ENCODE results near the gene MTCL1. TPM values are rescaled to one million over a fixed set of nuclear protein-coding genes. Genes with fewer than 3 reads are reported as not detected.
A peak's percentile ranks its signal among the peaks of the same experiment; 100 is the strongest.

MTCL1 gene
- total RNA-seq, 2 experiments from 2014 or later, result 1.6 to 1.7 TPM

DNA sequence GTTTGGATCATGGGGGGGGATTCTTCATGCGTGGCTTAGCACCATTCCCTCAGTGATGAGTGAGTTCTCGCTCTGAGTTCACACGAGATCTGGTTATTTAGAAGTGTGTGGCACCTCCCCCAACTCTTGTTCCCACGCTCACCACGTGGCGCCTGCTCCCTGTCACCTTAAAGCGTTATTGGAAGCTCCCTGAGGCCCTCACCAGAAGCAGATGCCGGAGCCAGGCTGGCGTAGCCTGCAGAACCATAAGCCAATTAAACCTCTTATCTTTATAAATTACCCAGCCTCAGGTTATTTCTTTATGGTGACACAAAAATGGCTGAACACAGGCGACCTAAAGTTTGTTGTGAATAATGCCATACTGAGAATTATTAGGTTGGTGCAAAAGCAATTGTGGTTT lies 10.5 kb upstream of the MTCL1 start:
- Mint-ChIP-seq H3K36me3 (ENCODE audit: low read depth) (no peaks in the 10 kb centered on the region), H3K4me1 (ENCODE audit: low read depth) (no peaks in the 10 kb centered on the region), H3K9me3 (ENCODE audit: insufficient read depth) (no peaks in the 10 kb centered on the region), H3K27ac (no peak overlapping the region), H3K4me3 (no peak overlapping the region), H3K27me3 (ENCODE audit: low read depth) (peaks cover 14% of the 10 kb centered on the region)
- ATAC-seq, result no peak
- ChIA-PET POLR2A (no interaction called here), CTCF (interaction anchor here (2.3 to 2.5 kb wide), 2 partner anchors 288 to 293 kb away, joined by 18 to 32 read pairs; no protein-coding TSS in a partner anchor)
- DNase-seq, result no peak

GRCh38 chr18:8695932-8696517 lies 9.3 kb upstream of the MTCL1 start:
- ATAC-seq, result no peak
- ChIA-PET POLR2A (no interaction called here), CTCF (interaction anchor here (0.7 to 2.5 kb wide), 16 partner anchors 15 to 452 kb away, joined by 3 to 32 read pairs (median 4); no protein-coding TSS in a partner anchor)
- Mint-ChIP-seq H3K27me3 (ENCODE audit: low read depth) (peaks cover 16% of the 10 kb centered on the region), H3K36me3 (ENCODE audit: low read depth) (no peaks in the 10 kb centered on the region), H3K4me1 (ENCODE audit: low read depth) (no peaks in the 10 kb centered on the region), H3K9me3 (ENCODE audit: insufficient read depth) (no peaks in the 10 kb centered on the region), H3K27ac (no peak overlapping the region), H3K4me3 (no peak overlapping the region)
- no peak for DNase-seq

GRCh38 chr18:8696749-8697211 lies 8.6 kb upstream of the MTCL1 start:
- H3K4me3 Mint-ChIP-seq, result no peak overlapping the region
- peaks cover 22% of the 10 kb centered on the region for H3K27me3 Mint-ChIP-seq (ENCODE audit: low read depth)
- peak; percentile 79 for DNase-seq
- H3K27ac Mint-ChIP-seq, result no peak overlapping the region
- no peaks in the 10 kb centered on the region for H3K36me3 Mint-ChIP-seq (ENCODE audit: low read depth)
- H3K4me1 Mint-ChIP-seq (ENCODE audit: low read depth), result no peaks in the 10 kb centered on the region
- CTCF ChIA-PET, result interaction anchor here (0.6 to 2.5 kb wide), 24 partner anchors 9 to 923 kb away, joined by 3 to 32 read pairs (median 4); no protein-coding TSS in a partner anchor
- POLR2A ChIA-PET, result no interaction called here
- ATAC-seq, result peak; percentile 86
- no peaks in the 10 kb centered on the region for H3K9me3 Mint-ChIP-seq (ENCODE audit: insufficient read depth)

GRCh38 chr18:8699126-8699525 lies 6.2 kb upstream of the MTCL1 start:
- DNase-seq (no peak), ATAC-seq (no peak)
- no peak overlapping the region for H3K4me3 Mint-ChIP-seq
- H3K27ac Mint-ChIP-seq, result no peak overlapping the region
- H3K27me3 Mint-ChIP-seq (ENCODE audit: low read depth), result peaks cover 40% of the 10 kb centered on the region
- ChIA-PET CTCF (no interaction called here), POLR2A (no interaction called here)
- no peaks in the 10 kb centered on the region for H3K36me3 Mint-ChIP-seq (ENCODE audit: low read depth)
- no peaks in the 10 kb centered on the region for H3K9me3 Mint-ChIP-seq (ENCODE audit: insufficient read depth)
- peaks cover 4% of the 10 kb centered on the region for H3K4me1 Mint-ChIP-seq (ENCODE audit: low read depth)

- Mint-ChIP-seq H3K36me3 (ENCODE audit: low read depth) (no peaks in the 10 kb centered on the region), H3K27me3 (ENCODE audit: low read depth) (peaks cover 45% of the 10 kb centered on the region), H3K4me1 (ENCODE audit: low read depth) (peaks cover 10% of the 10 kb centered on the region), H3K4me3 (no peak overlapping the region), H3K9me3 (ENCODE audit: insufficient read depth) (no peaks in the 10 kb centered on the region), H3K27ac (no peak overlapping the region)
- POLR2A ChIA-PET, result no interaction called here
- DNase-seq, result no peak
- no peak for ATAC-seq
- CTCF ChIA-PET, result no interaction called here
Observed at GRCh38 chr18:8699948-8700347, 5.4 kb upstream of the MTCL1 start.

DNA sequence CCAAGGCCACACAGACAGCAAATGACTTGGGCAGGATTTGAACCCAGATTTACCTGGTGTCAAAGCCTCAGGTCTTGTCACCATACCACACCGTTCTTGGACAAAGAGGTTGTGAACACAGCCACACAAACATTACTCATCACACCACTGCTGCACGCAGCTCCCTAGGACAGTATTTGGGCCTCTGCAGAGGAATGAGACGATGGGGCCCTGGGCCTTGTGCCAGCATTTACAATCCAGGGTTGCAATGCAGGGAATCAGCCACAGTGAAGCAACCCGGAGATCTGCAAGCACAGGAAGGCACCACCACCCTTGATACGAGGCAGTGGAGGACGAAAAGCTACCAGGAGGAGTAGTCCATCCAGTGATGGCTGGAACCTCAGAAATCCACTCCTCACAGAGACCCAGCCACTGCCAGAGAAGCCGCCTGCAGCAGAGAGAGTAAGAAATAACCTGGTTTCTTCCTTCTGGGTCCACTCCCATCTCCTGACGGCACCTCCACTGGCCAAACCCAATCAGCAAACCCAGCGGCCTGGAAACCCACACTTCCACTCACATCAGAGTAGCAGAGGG lies 3.7 kb upstream of the MTCL1 start:
- no peak for DNase-seq
- ATAC-seq, result no peak
- ChIA-PET CTCF (interaction anchor here (0.7 to 1.2 kb wide), 2 partner anchors 286 to 349 kb away, joined by 3 read pairs; no protein-coding TSS in a partner anchor), POLR2A (no interaction called here)
- H3K4me3 Mint-ChIP-seq, result no peak overlapping the region
- peaks cover 10% of the 10 kb centered on the region for H3K4me1 Mint-ChIP-seq (ENCODE audit: low read depth)
- no peaks in the 10 kb centered on the region for H3K9me3 Mint-ChIP-seq (ENCODE audit: insufficient read depth)
- H3K27ac Mint-ChIP-seq, result no peak overlapping the region
- H3K27me3 Mint-ChIP-seq (ENCODE audit: low read depth), result peaks cover 40% of the 10 kb centered on the region
- no peaks in the 10 kb centered on the region for H3K36me3 Mint-ChIP-seq (ENCODE audit: low read depth)

- ATAC-seq (no peak), DNase-seq (no peak)
- ChIA-PET POLR2A (no interaction called here), CTCF (interaction anchor here (1.2 kb wide), 1 partner anchor 285 kb away, joined by 3 read pairs; no protein-coding TSS in a partner anchor)
- no peak overlapping the region for H3K27ac Mint-ChIP-seq
- H3K9me3 Mint-ChIP-seq (ENCODE audit: insufficient read depth), result no peaks in the 10 kb centered on the region
- H3K27me3 Mint-ChIP-seq (ENCODE audit: low read depth), result peaks cover 50% of the 10 kb centered on the region
- no peak overlapping the region for H3K4me3 Mint-ChIP-seq
- H3K4me1 Mint-ChIP-seq (ENCODE audit: low read depth), result peaks cover 18% of the 10 kb centered on the region
- peaks cover 2% of the 10 kb centered on the region for H3K36me3 Mint-ChIP-seq (ENCODE audit: low read depth)
Observed at GRCh38 chr18:8702668-8703067, 2.7 kb upstream of the MTCL1 start.

DNA sequence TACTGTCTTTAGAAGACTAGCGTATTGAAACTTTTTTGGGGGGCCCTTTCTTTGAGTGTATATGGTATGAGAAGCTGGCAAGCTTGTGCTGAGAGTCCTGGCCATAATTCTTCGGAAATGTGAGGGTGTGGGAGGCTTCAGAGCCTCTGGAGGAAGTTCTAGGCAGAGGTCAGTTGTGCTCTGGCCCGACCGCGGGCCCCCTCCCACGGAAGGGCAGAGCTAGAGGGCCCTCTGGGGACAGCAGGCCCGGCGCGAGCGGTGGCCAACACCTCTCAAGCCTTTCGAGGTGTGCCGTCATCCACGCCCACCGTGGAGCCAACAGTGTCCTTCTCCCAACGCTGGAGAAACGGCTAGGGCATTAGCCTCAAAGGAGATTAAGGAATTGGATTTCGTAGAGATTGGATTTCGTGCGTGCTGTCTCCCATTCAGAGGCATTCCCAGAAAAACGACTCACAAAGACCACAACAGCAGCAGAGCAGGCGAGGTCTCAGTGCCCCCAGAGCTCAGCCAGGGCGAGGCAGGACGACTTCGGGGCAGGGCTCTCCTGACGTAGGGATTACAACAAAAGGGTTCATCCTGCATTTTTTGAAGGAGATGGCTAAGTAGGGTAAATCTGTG lies 2.2 kb upstream of the MTCL1 start:
- ATAC-seq, result no peak
- Mint-ChIP-seq H3K36me3 (ENCODE audit: low read depth) (peaks cover 2% of the 10 kb centered on the region), H3K4me3 (no peak overlapping the region), H3K4me1 (ENCODE audit: low read depth) (peaks cover 18% of the 10 kb centered on the region), H3K9me3 (ENCODE audit: insufficient read depth) (no peaks in the 10 kb centered on the region), H3K27ac (no peak overlapping the region), H3K27me3 (ENCODE audit: low read depth) (peaks cover 55% of the 10 kb centered on the region)
- no peak for DNase-seq
- POLR2A ChIA-PET, result no interaction called here
- CTCF ChIA-PET, result interaction anchor here (1.2 kb wide), 1 partner anchor 285 kb away, joined by 3 read pairs; no protein-coding TSS in a partner anchor

DNA sequence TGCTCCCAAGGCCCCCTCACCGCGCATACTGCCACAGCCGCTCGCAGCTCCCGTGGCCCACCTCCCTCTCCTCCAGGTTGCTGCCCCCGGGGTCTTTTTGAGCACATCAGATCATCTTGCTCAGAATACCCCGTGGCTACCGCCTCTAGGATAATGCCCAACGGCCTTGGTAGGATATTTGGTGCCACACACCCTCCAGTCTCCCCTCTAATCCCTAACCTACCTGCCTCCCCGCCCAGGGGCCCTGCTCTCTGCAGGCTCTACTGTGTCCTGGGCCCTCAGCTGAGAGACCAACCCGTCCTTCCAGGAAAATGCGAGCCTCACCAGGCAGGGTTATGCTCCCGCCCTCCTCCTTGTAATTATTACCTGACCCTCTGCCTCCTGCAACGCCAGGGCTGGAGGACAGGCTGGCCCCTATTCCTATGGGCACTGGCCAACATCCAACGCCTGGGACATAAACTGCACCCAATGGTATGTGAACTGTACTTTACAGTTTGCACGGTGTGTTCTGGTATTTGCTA lies 1.5 kb upstream of the MTCL1 start:
- no peak for DNase-seq
- ATAC-seq, result no peak
- Mint-ChIP-seq H3K9me3 (ENCODE audit: insufficient read depth) (no peaks in the 10 kb centered on the region), H3K4me3 (peak overlapping the region; percentile 85), H3K36me3 (ENCODE audit: low read depth) (peaks cover 2% of the 10 kb centered on the region), H3K27ac (no peak overlapping the region), H3K4me1 (ENCODE audit: low read depth) (peaks cover 18% of the 10 kb centered on the region), H3K27me3 (ENCODE audit: low read depth) (peaks cover 62% of the 10 kb centered on the region)
- CTCF ChIA-PET, result no interaction called here
- POLR2A ChIA-PET, result no interaction called here

- peak overlapping the region; percentile 34 for H3K27ac Mint-ChIP-seq
Observed at GRCh38 chr18:8704361-8705237, 757 bp upstream of the MTCL1 start.

GRCh38 chr18:8705961-8706790 lies 820 bp downstream of the MTCL1 start:
- POLR2A ChIA-PET, result no interaction called here
- H3K27ac Mint-ChIP-seq, result no peak overlapping the region
- ATAC-seq (peak; percentile 6), DNase-seq (peak; percentile 25)
- peaks cover 2% of the 10 kb centered on the region for H3K36me3 Mint-ChIP-seq (ENCODE audit: low read depth)
- peaks cover 57% of the 10 kb centered on the region for H3K27me3 Mint-ChIP-seq (ENCODE audit: low read depth)
- peak overlapping the region; percentile 72 for H3K4me3 Mint-ChIP-seq
- H3K9me3 Mint-ChIP-seq (ENCODE audit: insufficient read depth), result no peaks in the 10 kb centered on the region
- H3K4me1 Mint-ChIP-seq (ENCODE audit: low read depth), result peaks cover 18% of the 10 kb centered on the region
- CTCF ChIA-PET, result interaction anchor here (1.0 kb wide), 1 partner anchor 9 kb away, joined by 3 read pairs; no protein-coding TSS in a partner anchor

More at GRCh38 chr18:8704361-8705237, 757 bp upstream of the MTCL1 start:
- peak; percentile 94 for ATAC-seq
- Mint-ChIP-seq H3K4me3 (peak overlapping the region; percentile 85), H3K9me3 (ENCODE audit: insufficient read depth) (no peaks in the 10 kb centered on the region), H3K27me3 (ENCODE audit: low read depth) (peaks cover 60% of the 10 kb centered on the region), H3K4me1 (ENCODE audit: low read depth) (peaks cover 18% of the 10 kb centered on the region), H3K36me3 (ENCODE audit: low read depth) (peaks cover 2% of the 10 kb centered on the region)
- CTCF ChIA-PET, result interaction anchor here (0.9 kb wide), 1 partner anchor 279 kb away, joined by 3 read pairs; no protein-coding TSS in a partner anchor
- POLR2A ChIA-PET, result no interaction called here
- DNase-seq, result peak; percentile 86

Measured in activated CD8-positive, alpha-beta T cell treated with anti-CD3 and anti-CD28 coated beads, Interleukin-2, amount 10 ng/mL, durations not matched to agents 7 days and 5 days (primary cell).